Neuronal stem cell (in vitro differentiated cells): ENCODE results near the gene TMTC4.
"Not testable (repeated sequence)": the region's sequence is repeated elsewhere in the genome, so short reads cannot be mapped to it uniquely, and the experiment has no call there.

Source experiments
- DNase-seq: peaks from one replicate; pipeline ENCODE4 v3.0.0-alpha.2; 2013; ENCODE audit warnings: low spot score
- H2AFZ ChIP-seq: one replicate; pipeline ENCODE4 v1.6.1; 2013; ENCODE audit warnings: mild to moderate bottlenecking, low read length, inconsistent platforms
- H2AK5ac ChIP-seq: 2 replicates; pipeline ENCODE4 v1.6.1; 2013; ENCODE audit warnings: low read depth, mild to moderate bottlenecking, inconsistent platforms, low read length, moderate library complexity, mixed read lengths
- H2BK120ac ChIP-seq: 2 replicates; pipeline ENCODE4 v1.6.1; 2013; ENCODE audit warnings: low read depth, mild to moderate bottlenecking, inconsistent platforms, low read length, moderate library complexity, mixed read lengths
- H2BK12ac ChIP-seq: one replicate; pipeline ENCODE4 v1.6.1; 2013; ENCODE audit warnings: low read length, inconsistent platforms
- H2BK15ac ChIP-seq: 2 replicates; pipeline ENCODE4 v1.6.1; 2013; ENCODE audit warnings: mild to moderate bottlenecking, low read length, inconsistent platforms, mixed read lengths
- H2BK5ac ChIP-seq: one replicate; pipeline ENCODE4 v1.6.1; 2013; ENCODE audit warnings: inconsistent platforms, mild to moderate bottlenecking, low read length, moderate library complexity
- H3K14ac ChIP-seq: one replicate; pipeline ENCODE4 v1.6.1; 2013; ENCODE audit warnings: low read length, inconsistent platforms
- H3K18ac ChIP-seq: 2 replicates; pipeline ENCODE4 v1.6.1; 2013; ENCODE audit warnings: low read length, inconsistent platforms
- H3K23ac ChIP-seq: 2 replicates; pipeline ENCODE4 v1.6.1; 2013; ENCODE audit warnings: low read depth, mild to moderate bottlenecking, mixed read lengths, low read length, inconsistent platforms; ENCODE audit not compliant: poor library complexity
- H3K27ac ChIP-seq: replicated peaks from 3 replicates; pipeline ENCODE4 v1.5.1; 2013; ENCODE audit warnings: low read length, inconsistent platforms
- H3K27me3 ChIP-seq, 3 experiments: 2 replicates each; pipeline ENCODE4 v1.6.1; 2013; ENCODE audit warnings: low read length in 3 of 3, mild to moderate bottlenecking in 2 of 3, inconsistent platforms in 1 of 3, low read depth in 1 of 3, mixed read lengths in 1 of 3, moderate library complexity in 1 of 3; ENCODE audit not compliant: control insufficient read depth in 3 of 3, insufficient read depth in 3 of 3
- H3K36me3 ChIP-seq, 2 donors: replicated peaks in 1 of 2; 2 replicates each; pipeline ENCODE4 v1.6.1; 2013; ENCODE audit warnings: low read length in 2 of 2; ENCODE audit not compliant: control insufficient read depth in 2 of 2, insufficient read depth in 2 of 2
- H3K4ac ChIP-seq: 2 replicates; pipeline ENCODE4 v1.6.1; 2013; ENCODE audit warnings: inconsistent platforms, mild to moderate bottlenecking, low read length, moderate library complexity
- H3K4me1 ChIP-seq, 2 donors: 1 replicate in 1 of 2; 2 replicates in 1 of 2; pipeline ENCODE4 v1.6.1; 2013; ENCODE audit warnings: low read length in 2 of 2, low read depth in 1 of 2; ENCODE audit not compliant: control insufficient read depth in 2 of 2, insufficient read depth in 1 of 2
- H3K4me2 ChIP-seq: one replicate; pipeline ENCODE4 v1.6.1; 2013; ENCODE audit warnings: mild to moderate bottlenecking, low read length, inconsistent platforms; ENCODE audit not compliant: insufficient read depth, poor library complexity, severe bottlenecking
- H3K4me3 ChIP-seq, 2 donors: 2 replicates each; pipeline ENCODE4 v1.5.1; 2013; ENCODE audit warnings: low read length in 2 of 2, mild to moderate bottlenecking in 2 of 2, inconsistent platforms in 1 of 2, moderate library complexity in 1 of 2
- H3K79me1 ChIP-seq: one replicate; pipeline ENCODE4 v1.6.1; 2013; ENCODE audit warnings: low read depth, mild to moderate bottlenecking, inconsistent platforms, low read length, moderate library complexity
- H3K9ac ChIP-seq: one replicate; pipeline ENCODE4 v1.6.1; 2013; ENCODE audit warnings: mild to moderate bottlenecking, low read depth, low read length, inconsistent platforms; ENCODE audit not compliant: poor library complexity
- H3K9me3 ChIP-seq, 2 donors: replicated peaks in 1 of 2; 2 replicates each; pipeline versions ENCODE3 to v1.6.1; 2013; ENCODE audit warnings: low read length in 2 of 2, mild to moderate bottlenecking in 2 of 2, inconsistent platforms in 1 of 2, low read depth in 1 of 2, mixed read lengths in 1 of 2, moderate library complexity in 1 of 2; ENCODE audit not compliant: control insufficient read depth in 2 of 2, insufficient read depth in 1 of 2
- H4K8ac ChIP-seq: one replicate; pipeline ENCODE4 v1.6.1; 2013; ENCODE audit warnings: low read depth, mild to moderate bottlenecking, inconsistent platforms, low read length, moderate library complexity
- H4K91ac ChIP-seq: one replicate; pipeline ENCODE4 v1.6.1; 2013; ENCODE audit warnings: low read length, low read depth, mild to moderate bottlenecking, inconsistent platforms; ENCODE audit not compliant: poor library complexity
- WGBS, 2 donors: extraction: QIAGEN DNeasy Blood & Tissue Kit; methylation state at CpG; one replicate each; pipeline ENCODE4 v1.1.7; 2013; ENCODE audit warnings: missing lambda C conversion rate in 2 of 2, mixed read lengths in 1 of 2; ENCODE audit not compliant: insufficient read length in 2 of 2, insufficient replicate concordance in 1 of 2; ENCODE audit errors: extremely low coverage in 2 of 2; 5-methylcytosine and 5-hydroxymethylcytosine counted together

The TMTC4 gene

GRCh38 chr13:100714478-100714877 is 39.9 kb upstream of the TMTC4 start:
- Histone ChIP-seq H4K8ac (no peak overlapping the region), H3K79me1 (no peaks in the 10 kb centered on the region), H2BK15ac (no peak overlapping the region), H2BK120ac (no peak overlapping the region), H4K91ac (no peak overlapping the region), H3K4me1 (no peaks in the 10 kb centered on the region), H3K4ac (no peak overlapping the region), H2AK5ac (no peak overlapping the region), H3K18ac (no peak overlapping the region), H2BK5ac (no peak overlapping the region), H3K27ac (no peak overlapping the region), H3K9me3 (no peaks in the 10 kb centered on the region), H3K14ac (no peak overlapping the region), H3K9ac (no peak overlapping the region), H2AFZ (no peak overlapping the region), H3K23ac (no peak overlapping the region), H2BK12ac (no peak overlapping the region), H3K4me2 (no peak overlapping the region), H3K36me3 (no peaks in the 10 kb centered on the region), H3K27me3 (peaks cover 0 to 6% (median 0%) of the 10 kb centered on the region in 3 experiments), H3K4me3 (no peak overlapping the region)
- DNase-seq = no peak
- no CpG with 5 or more reads among the region's 2 CpGs for WGBS, 2 donors

- no peak overlapping the region for H2BK15ac ChIP-seq
- H2AFZ ChIP-seq = no peak overlapping the region
- no peak overlapping the region for H2AK5ac ChIP-seq
- H3K27ac ChIP-seq = no peak overlapping the region
- DNase-seq = no peak
- H2BK120ac ChIP-seq = no peak overlapping the region
- H3K9ac ChIP-seq = no peak overlapping the region
- H3K27me3 ChIP-seq = peaks cover 0 to 3% (median 0%) of the 10 kb centered on the region in 3 experiments
- H3K4ac ChIP-seq = no peak overlapping the region
- H3K23ac ChIP-seq = no peak overlapping the region
- peaks cover 0 to 5% of the 10 kb centered on the region in 2 donors for H3K9me3 ChIP-seq
- H2BK12ac ChIP-seq = no peak overlapping the region
- H4K8ac ChIP-seq = no peak overlapping the region
- H3K79me1 ChIP-seq = no peaks in the 10 kb centered on the region
- WGBS, 2 donors = no CpG with 5 or more reads among the region's 5 CpGs
- no peak overlapping the region for H3K4me2 ChIP-seq
- no peak overlapping the region for H3K4me3 ChIP-seq
- no peaks in the 10 kb centered on the region for H3K4me1 ChIP-seq
- no peak overlapping the region for H2BK5ac ChIP-seq
- H4K91ac ChIP-seq = no peak overlapping the region
- no peak overlapping the region for H3K14ac ChIP-seq
- H3K18ac ChIP-seq = no peak overlapping the region
- no peaks in the 10 kb centered on the region for H3K36me3 ChIP-seq
Observed at GRCh38 chr13:100710176-100710575, 35.6 kb upstream of the TMTC4 start.

GRCh38 chr13:100707818-100708740 is 33.5 kb upstream of the TMTC4 start:
- Histone ChIP-seq H2BK15ac (no peak overlapping the region), H3K4me2 (no peak overlapping the region), H2AK5ac (no peak overlapping the region), H3K23ac (no peak overlapping the region), H3K4me3 (no peak overlapping the region), H2BK5ac (no peak overlapping the region), H3K36me3 (no peaks in the 10 kb centered on the region), H2AFZ (peak overlapping the region; percentile 21), H3K4ac (no peak overlapping the region), H3K14ac (no peak overlapping the region), H2BK12ac (no peak overlapping the region), H3K4me1 (no peaks in the 10 kb centered on the region), H3K18ac (no peak overlapping the region), H3K27ac (no peak overlapping the region), H4K8ac (no peak overlapping the region), H3K27me3 (peaks cover 0 to 3% (median 0%) of the 10 kb centered on the region in 3 experiments), H3K9me3 (peaks cover 0 to 5% of the 10 kb centered on the region in 2 donors), H3K79me1 (no peaks in the 10 kb centered on the region), H2BK120ac (no peak overlapping the region), H3K9ac (no peak overlapping the region), H4K91ac (no peak overlapping the region)
- DNase-seq = no peak
- WGBS, 2 donors = no CpG with 5 or more reads among the region's 12 CpGs

GRCh38 chr13:100698331-100698730 is 23.7 kb upstream of the TMTC4 start:
- H3K4ac ChIP-seq, H3K36me3 ChIP-seq, H2AFZ ChIP-seq, H3K23ac ChIP-seq, H3K4me2 ChIP-seq, H2BK120ac ChIP-seq, H4K8ac ChIP-seq, H3K18ac ChIP-seq, H3K14ac ChIP-seq, H3K9me3 ChIP-seq, H3K9ac ChIP-seq, H3K27ac ChIP-seq, H3K79me1 ChIP-seq, H2AK5ac ChIP-seq, H3K27me3 ChIP-seq, DNase-seq, H2BK15ac ChIP-seq, H2BK12ac ChIP-seq, H3K4me1 ChIP-seq, H2BK5ac ChIP-seq, H3K4me3 ChIP-seq, H4K91ac ChIP-seq: not testable (repeated sequence)
- WGBS, 2 donors = no CpG with 5 or more reads among the region's 16 CpGs
